ENCODE results near the gene PPP1R14D. TPM values are rescaled to one million over a fixed set of nuclear protein-coding genes. Genes with fewer than 3 reads are reported as not detected.

The PPP1R14D gene
- total and polyA plus RNA-seq, 2 of the 8 experiments (the other 6 are each of a cell fraction or from before 2014, with no cell fraction given): not detected

GRCh38 chr15:40853241-40853890 lies 24.9 kb upstream of the PPP1R14D start:
- POLR2A ChIA-PET (ENCODE audit: partially characterized antibody): interaction anchor here (1.5 to 1.7 kb wide), 3 partner anchors 10 to 16 kb away, joined by 3 to 8 read pairs (median 3); partner anchors contain the start of gene SPINT1
- 88% methylated on average over 14 of the region's 16 CpGs; no CpG with 5 or more reads in 1 of the 2 experiments for WGBS, 2 experiments (ENCODE audit: extremely low coverage in 1 of 2, insufficient coverage in 1 of 2, insufficient read length in 1 of 2, insufficient replicate concordance in 2 of 2, low coverage in 1 of 2, low lambda C conversion rate in 2 of 2, missing lambda C conversion rate in 1 of 2)

More at GRCh38 chr15:40853241-40853890, 24.9 kb upstream of the PPP1R14D start:
- H3K4me3 ChIP-seq (ENCODE audit: extremely low read depth in 1 of 4, insufficient read depth in 2 of 4, low read depth in 3 of 4, low read length in 4 of 4): no peak overlapping the region
- H3K79me1 ChIP-seq (ENCODE audit: low read depth, low read length): peaks cover 3% of the 10 kb centered on the region; the same call in 1 of the 2 replicates
- no peaks in the 10 kb centered on the region for H3K27me3 ChIP-seq (replicated peaks in 1 of 4; ENCODE audit: control insufficient read depth in 3 of 4, extremely low read depth in 1 of 4, insufficient read depth in 3 of 4, low read length in 3 of 4)
- H4K20me1 ChIP-seq (replicated peaks in 1 of 2; ENCODE audit: control insufficient read depth in 1 of 2, insufficient read depth in 2 of 2, low read length in 2 of 2): peaks cover 5 to 6% of the 10 kb centered on the region in 2 experiments
- H2BK5ac ChIP-seq (ENCODE audit: low read depth, low read length): no peak overlapping the region
- no peak overlapping the region for H3K27ac ChIP-seq (ENCODE audit: low read depth, low read length)
- peaks cover 0 to 3% (median 0%) of the 10 kb centered on the region in 4 experiments; a peak in 1 of 7 replicates for H3K4me1 ChIP-seq (replicated peaks in 1 of 4; ENCODE audit: control insufficient read depth in 3 of 4, insufficient read depth in 4 of 4, low read length in 3 of 4)
- no peak overlapping the region for H3K4me2 ChIP-seq (ENCODE audit: insufficient read depth in 1 of 2, low read depth in 2 of 2, low read length in 2 of 2)
- no peak overlapping the region for H3K56ac ChIP-seq (replicated peaks; ENCODE audit: insufficient read length, low read depth, low read length)
- FAIRE-seq (no peak), DNase-seq (ENCODE audit: low read depth in 1 of 2, low spot score in 2 of 2) (no peak)
- H4K8ac ChIP-seq (ENCODE audit: extremely low read depth, insufficient read depth, low read length): no peak overlapping the region
- H3K9me3 ChIP-seq (ENCODE audit: insufficient read depth in 2 of 2, low read depth in 1 of 2, low read length in 1 of 2): no peaks in the 10 kb centered on the region
- no peaks in the 10 kb centered on the region for H3K23me2 ChIP-seq (ENCODE audit: low read depth, low read length)
- no peak overlapping the region for H2AFZ ChIP-seq (ENCODE audit: low read length)
- H4K91ac ChIP-seq (replicated peaks; ENCODE audit: insufficient read length, low read length): no peak overlapping the region
- no peak overlapping the region for H2BK20ac ChIP-seq (ENCODE audit: low read length)
- peaks cover 0 to 15% of the 10 kb centered on the region in 2 experiments; a peak in 2 of 4 replicates for H3K79me2 ChIP-seq (ENCODE audit: control insufficient read depth in 1 of 2, insufficient read depth in 2 of 2, low read length in 2 of 2)
- H3K23ac ChIP-seq (ENCODE audit: insufficient read length): no peak overlapping the region
- CTCF ChIA-PET (ENCODE audit: partially characterized antibody): interaction anchor here (0.7 to 7.3 kb wide), 3 partner anchors 9 to 41 kb away, joined by 3 to 157 read pairs (median 5); partner anchors contain the start of genes SPINT1 and VPS18
- no peak overlapping the region for H3K9ac ChIP-seq (replicated peaks in 1 of 4; ENCODE audit: extremely low read depth in 1 of 4, low read depth in 3 of 4, low read length in 3 of 4)
- H3K18ac ChIP-seq (ENCODE audit: extremely low read depth, low read length): no peak overlapping the region
- H3K14ac ChIP-seq (ENCODE audit: insufficient read length): no peak overlapping the region
- H2BK120ac ChIP-seq (replicated peaks; ENCODE audit: low read depth, low read length): no peak overlapping the region
- peaks cover 18 to 57% (median 44%) of the 10 kb centered on the region in 4 experiments; a peak in 7 of 8 replicates for H3K36me3 ChIP-seq (ENCODE audit: control insufficient read depth in 2 of 4, insufficient read depth in 4 of 4, low read length in 3 of 4)
- no peak overlapping the region for H2BK15ac ChIP-seq (ENCODE audit: low read length)
- H3K4ac ChIP-seq (replicated peaks; ENCODE audit: insufficient read length, low read depth, low read length): no peak overlapping the region
- H4K5ac ChIP-seq (ENCODE audit: insufficient read length, low read depth, low read length): no peak overlapping the region
- H2BK12ac ChIP-seq (ENCODE audit: low read depth, low read length): no peak overlapping the region
- no peak overlapping the region for H2AK5ac ChIP-seq (ENCODE audit: low read depth, low read length)
